ENCODE measurements around the gene KIFAP3. TPM values are rescaled to one million over a fixed set of nuclear protein-coding genes. Genes with fewer than 3 reads are reported as not detected.
"Not testable (repeated sequence)": the region's sequence is repeated elsewhere in the genome, so short reads cannot be mapped to it uniquely, and the experiment has no call there.

The KIFAP3 gene
- total and polyA plus RNA-seq, 2 of the 8 experiments (the other 6 are each of a cell fraction or from before 2014, with no cell fraction given): 1.3 to 3.2 TPM

- H4K8ac ChIP-seq (ENCODE audit: extremely low read depth, insufficient read depth, low read length); H2BK12ac ChIP-seq (ENCODE audit: low read depth, low read length); H2AFZ ChIP-seq (ENCODE audit: low read length); H3K23ac ChIP-seq (ENCODE audit: insufficient read length); H4K5ac ChIP-seq (ENCODE audit: insufficient read length, low read depth, low read length); H3K4ac ChIP-seq (replicated peaks; ENCODE audit: insufficient read length, low read depth, low read length); DNase-seq (ENCODE audit: low read depth in 1 of 2, low spot score in 2 of 2); H3K79me2 ChIP-seq (ENCODE audit: control insufficient read depth in 1 of 2, insufficient read depth in 2 of 2, low read length in 2 of 2); H4K20me1 ChIP-seq (replicated peaks in 1 of 2; ENCODE audit: control insufficient read depth in 1 of 2, insufficient read depth in 2 of 2, low read length in 2 of 2); H3K18ac ChIP-seq (ENCODE audit: extremely low read depth, low read length); POLR2A ChIA-PET (ENCODE audit: partially characterized antibody); H3K4me2 ChIP-seq (ENCODE audit: insufficient read depth in 1 of 2, low read depth in 2 of 2, low read length in 2 of 2); H3K14ac ChIP-seq (ENCODE audit: insufficient read length); H2BK5ac ChIP-seq (ENCODE audit: low read depth, low read length); H3K23me2 ChIP-seq (ENCODE audit: low read depth, low read length); H3K27ac ChIP-seq (ENCODE audit: low read depth, low read length); H3K79me1 ChIP-seq (ENCODE audit: low read depth, low read length); H4K91ac ChIP-seq (replicated peaks; ENCODE audit: insufficient read length, low read length); H2BK120ac ChIP-seq (replicated peaks; ENCODE audit: low read depth, low read length); H3K4me1 ChIP-seq (replicated peaks in 1 of 4; ENCODE audit: control insufficient read depth in 3 of 4, insufficient read depth in 4 of 4, low read length in 3 of 4); H2AK5ac ChIP-seq (ENCODE audit: low read depth, low read length); H3K27me3 ChIP-seq (replicated peaks in 1 of 4; ENCODE audit: control insufficient read depth in 3 of 4, extremely low read depth in 1 of 4, insufficient read depth in 3 of 4, low read length in 3 of 4); H3K9ac ChIP-seq (replicated peaks in 1 of 4; ENCODE audit: extremely low read depth in 1 of 4, low read depth in 3 of 4, low read length in 3 of 4); H2BK20ac ChIP-seq (ENCODE audit: low read length); CTCF ChIA-PET (ENCODE audit: partially characterized antibody); H3K4me3 ChIP-seq (ENCODE audit: extremely low read depth in 1 of 4, insufficient read depth in 2 of 4, low read depth in 3 of 4, low read length in 4 of 4); FAIRE-seq; H2BK15ac ChIP-seq (ENCODE audit: low read length); H3K56ac ChIP-seq (replicated peaks; ENCODE audit: insufficient read length, low read depth, low read length): not testable (repeated sequence)
- H3K9me3 ChIP-seq (ENCODE audit: insufficient read depth in 2 of 2, low read depth in 1 of 2, low read length in 1 of 2): peaks cover 4 to 12% of the 10 kb centered on the region in 2 experiments; a peak in 3 of 4 replicates
- 90% methylated on average over 3 of the region's 3 CpGs; no CpG with 5 or more reads in 1 of the 2 experiments for WGBS, 2 experiments (ENCODE audit: extremely low coverage in 1 of 2, insufficient coverage in 1 of 2, insufficient read length in 1 of 2, insufficient replicate concordance in 2 of 2, low coverage in 1 of 2, low lambda C conversion rate in 2 of 2, missing lambda C conversion rate in 1 of 2)
- peaks cover 2 to 53% (median 23%) of the 10 kb centered on the region in 4 experiments; a peak in 7 of 8 replicates for H3K36me3 ChIP-seq (ENCODE audit: control insufficient read depth in 2 of 4, insufficient read depth in 4 of 4, low read length in 3 of 4)
These were observed 202.5 kb downstream of the KIFAP3 start for GRCh38 chr1:169871988-169872387.

Small RNAs within 50 kb of the gene (small RNA-seq; reads per million reads assigned to genes)
- not detected for gene MRPS10P1 (ENCODE audit: insufficient read depth)

Other genes starting within 250 kb of the KIFAP3 start
- 4.3 and 5.3 TPM in 2 replicates for gene SCYL3, start 180.8 kb downstream of the KIFAP3 start, total RNA-seq (2021; fragmentation: NEBNext Ultra II Directional; extraction: Animal tissue kit (Norgen Biotek cat#: 25700))
- 2.4 and 2.7 TPM in 2 replicates for gene SCYL3, start 180.8 kb downstream of the KIFAP3 start, polyA plus RNA-seq (2011; rRNA removed)
- gene NTMT2, start 71.3 kb upstream of the KIFAP3 start, total RNA-seq (2021; fragmentation: NEBNext Ultra II Directional; extraction: Animal tissue kit (Norgen Biotek cat#: 25700)): 0.67 TPM in 1 of 2 replicates, not detected in the other
- gene NTMT2, start 71.3 kb upstream of the KIFAP3 start, polyA plus RNA-seq (2011; rRNA removed): 0.17 and 0.38 TPM in 2 replicates

Data from H1 (cell line).